Activated CD4-positive, alpha-beta memory T cell treated with anti-CD3 and anti-CD28 coated beads for 36 hours (primary cell): ENCODE measurements around the gene PERP. TPM values are rescaled to one million over a fixed set of nuclear protein-coding genes. Genes with fewer than 3 reads are reported as not detected.
"Not testable (repeated sequence)": the region's sequence is repeated elsewhere in the genome, so short reads cannot be mapped to it uniquely, and the experiment has no call there.

Experiments
- CTCF ChIA-PET: fragments of 350-600 bp; sonication (Branson Sonifier 250); formaldehyde crosslinking; loops from one replicate; lab custom pipeline; 2021; ENCODE audit warnings: antibody characterized with exemption, inconsistent platforms; lab: Charles Lee
- POLR2A ChIA-PET: fragments of 350-600 bp; sonication (Branson Sonifier 250); formaldehyde crosslinking; loops from one replicate; lab custom pipeline; 2021; ENCODE audit warnings: antibody characterized with exemption; lab: Charles Lee
- DNase-seq: peaks from one replicate; pipeline ENCODE4 v3.0.0-alpha.2; 2020
- H3K27ac Mint-ChIP-seq: one replicate; pipeline ENCODE4 v1.8.0; 2021; ENCODE audit warnings: mixed read lengths
- H3K27me3 Mint-ChIP-seq: one replicate; pipeline ENCODE4 v1.8.0; 2021; ENCODE audit warnings: mixed read lengths
- H3K36me3 Mint-ChIP-seq: one replicate; pipeline ENCODE4 v1.8.0; 2021; ENCODE audit warnings: mixed read lengths
- H3K4me1 Mint-ChIP-seq: one replicate; pipeline ENCODE4 v1.8.0; 2021; ENCODE audit warnings: low read depth, mixed read lengths
- H3K4me3 Mint-ChIP-seq: one replicate; pipeline ENCODE4 v1.8.0; 2021; ENCODE audit warnings: mild to moderate bottlenecking, mixed read lengths
- H3K9me3 Mint-ChIP-seq: one replicate; pipeline ENCODE4 v1.8.0; 2021; ENCODE audit warnings: mixed read lengths
- intact Hi-C: fragments of 100-400 bp; cut with micrococcal nuclease; formaldehyde crosslinking; loops from one replicate; pipeline ENCODE4 v1.15.1; 2023
- total RNA-seq, 2 experiments: library from RNA; stranded (reverse); gene quantifications; one replicate each; pipeline ENCODE4 v1.2.3, GENCODE V29; 2021

Gene PERP
- total RNA-seq, 2 experiments from 2014 or later: 8.7 to 8.8 TPM

DNA sequence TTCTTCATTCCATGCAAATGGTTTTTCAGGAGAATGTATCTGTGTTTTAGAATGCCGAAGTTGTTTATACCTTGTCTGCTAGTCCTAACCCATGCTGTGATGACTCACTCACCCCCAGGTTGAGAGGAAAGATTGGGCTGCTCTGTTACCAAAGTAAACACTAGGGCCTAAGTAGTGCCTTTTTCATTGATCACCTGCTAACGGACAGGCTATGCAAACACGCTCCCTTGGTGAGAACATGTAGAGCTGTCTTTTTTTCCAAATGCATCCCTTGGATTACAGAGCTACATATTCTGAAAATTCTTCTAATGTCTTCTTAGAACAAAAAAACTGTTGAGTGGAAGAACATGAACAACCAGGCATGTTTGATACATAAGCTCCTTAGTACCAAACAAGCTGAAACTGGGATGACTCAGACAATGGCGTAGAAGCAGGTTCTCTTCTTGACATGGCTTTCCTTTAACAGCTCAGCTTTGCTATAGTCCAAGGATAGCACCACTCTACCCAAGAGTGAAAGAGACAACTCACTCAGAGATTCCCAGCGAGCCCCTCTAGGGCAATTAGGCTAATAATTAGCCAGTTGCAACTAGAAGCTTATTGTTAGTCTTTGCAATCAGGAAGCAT lies 20.5 kb downstream of the PERP start:
- H3K4me3 Mint-ChIP-seq: no peak overlapping the region
- H3K27ac Mint-ChIP-seq: no peak overlapping the region
- ChIA-PET CTCF (interaction anchor here (1.6 kb wide), 1 partner anchor 79 kb away, joined by 4 read pairs; no protein-coding TSS in a partner anchor), POLR2A (no interaction called here)
- no peaks in the 10 kb centered on the region for H3K36me3 Mint-ChIP-seq
- H3K4me1 Mint-ChIP-seq: no peaks in the 10 kb centered on the region
- no peaks in the 10 kb centered on the region for H3K9me3 Mint-ChIP-seq
- no peak for DNase-seq
- peaks cover 2% of the 10 kb centered on the region for H3K27me3 Mint-ChIP-seq
- intact Hi-C loops: no loop called here

- CTCF ChIA-PET: interaction anchor here (1.6 kb wide), 1 partner anchor 79 kb away, joined by 4 read pairs; no protein-coding TSS in a partner anchor
- POLR2A ChIA-PET: no interaction called here
- intact Hi-C loops: no loop called here
- H3K27ac Mint-ChIP-seq: no peak overlapping the region
- no peaks in the 10 kb centered on the region for H3K36me3 Mint-ChIP-seq
- no peaks in the 10 kb centered on the region for H3K9me3 Mint-ChIP-seq
- no peaks in the 10 kb centered on the region for H3K4me1 Mint-ChIP-seq
- no peak overlapping the region for H3K4me3 Mint-ChIP-seq
- peaks cover 3% of the 10 kb centered on the region for H3K27me3 Mint-ChIP-seq
- no peak for DNase-seq
Measured at GRCh38 chr6:138085839-138086222, 21.4 kb downstream of the PERP start.

GRCh38 chr6:138084904-138085838 lies 22.0 kb downstream of the PERP start:
- Mint-ChIP-seq H3K9me3 (no peaks in the 10 kb centered on the region), H3K4me3 (no peak overlapping the region), H3K27me3 (peaks cover 3% of the 10 kb centered on the region), H3K36me3 (no peaks in the 10 kb centered on the region), H3K4me1 (no peaks in the 10 kb centered on the region), H3K27ac (no peak overlapping the region)
- POLR2A ChIA-PET: no interaction called here
- DNase-seq: no peak
- intact Hi-C loops: no loop called here
- CTCF ChIA-PET: interaction anchor here (1.0 kb wide), 1 partner anchor 31 kb away, joined by 5 read pairs; no protein-coding TSS in a partner anchor

- H3K4me1 Mint-ChIP-seq: no peaks in the 10 kb centered on the region
- intact Hi-C loops: no loop called here
Measured at GRCh38 chr6:138082232-138082631, 25.0 kb downstream of the PERP start.

GRCh38 chr6:138079556-138079955 lies 27.7 kb downstream of the PERP start:
- CTCF ChIA-PET, DNase-seq, H3K9me3 Mint-ChIP-seq, H3K27ac Mint-ChIP-seq, H3K4me1 Mint-ChIP-seq, H3K4me3 Mint-ChIP-seq, intact Hi-C loops, H3K36me3 Mint-ChIP-seq: not testable (repeated sequence)
- H3K27me3 Mint-ChIP-seq: peaks cover 13% of the 10 kb centered on the region
- POLR2A ChIA-PET: interaction anchor here (0.6 kb wide), 1 partner anchor 1810 kb away, joined by 4 read pairs; no protein-coding TSS in a partner anchor

More at GRCh38 chr6:138082232-138082631, 25.0 kb downstream of the PERP start:
- H3K4me3 Mint-ChIP-seq: no peak overlapping the region
- DNase-seq: no peak
- peaks cover 9% of the 10 kb centered on the region for H3K27me3 Mint-ChIP-seq
- CTCF ChIA-PET: no interaction called here
- POLR2A ChIA-PET: no interaction called here
- no peak overlapping the region for H3K27ac Mint-ChIP-seq
- no peaks in the 10 kb centered on the region for H3K9me3 Mint-ChIP-seq
- H3K36me3 Mint-ChIP-seq: no peaks in the 10 kb centered on the region

DNA sequence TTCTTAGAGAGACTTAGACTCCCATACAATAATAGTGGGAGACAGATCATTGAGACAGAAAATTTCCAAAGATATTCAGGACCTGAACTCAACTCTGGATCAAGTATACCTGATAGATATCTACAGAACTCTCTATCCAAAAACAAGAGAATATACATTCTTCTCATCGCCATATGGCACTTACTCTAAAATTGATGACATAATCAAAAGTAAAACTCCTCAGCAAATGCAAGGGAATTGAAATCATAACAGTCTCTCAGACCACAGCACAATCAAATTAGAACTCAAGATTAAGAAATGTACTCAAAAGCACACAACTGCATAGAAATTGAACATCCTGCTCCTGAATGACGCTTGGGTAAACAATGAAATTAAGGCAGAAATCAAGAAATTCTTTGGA lies 28.7 kb downstream of the PERP start:
- ChIA-PET POLR2A (no interaction called here), CTCF (no interaction called here)
- no peak overlapping the region for H3K27ac Mint-ChIP-seq
- no peaks in the 10 kb centered on the region for H3K36me3 Mint-ChIP-seq
- intact Hi-C loops: no loop called here
- H3K27me3 Mint-ChIP-seq: peaks cover 17% of the 10 kb centered on the region
- H3K4me3 Mint-ChIP-seq: no peak overlapping the region
- no peak for DNase-seq
- peaks cover 6% of the 10 kb centered on the region for H3K9me3 Mint-ChIP-seq
- H3K4me1 Mint-ChIP-seq: no peaks in the 10 kb centered on the region

GRCh38 chr6:138073264-138073663 lies 34.0 kb downstream of the PERP start:
- H3K27ac Mint-ChIP-seq: no peak overlapping the region
- CTCF ChIA-PET: no interaction called here
- H3K27me3 Mint-ChIP-seq: peaks cover 12% of the 10 kb centered on the region

GRCh38 chr6:138063726-138064125 lies 43.5 kb downstream of the PERP start:
- Mint-ChIP-seq H3K27ac (no peak overlapping the region), H3K36me3 (no peaks in the 10 kb centered on the region), H3K9me3 (no peaks in the 10 kb centered on the region), H3K4me1 (no peaks in the 10 kb centered on the region), H3K4me3 (no peak overlapping the region), H3K27me3 (peaks cover 6% of the 10 kb centered on the region)
- ChIA-PET POLR2A (no interaction called here), CTCF (no interaction called here)
- no peak for DNase-seq
- intact Hi-C loops: no loop called here

More at GRCh38 chr6:138073264-138073663, 34.0 kb downstream of the PERP start:
- no peaks in the 10 kb centered on the region for H3K4me1 Mint-ChIP-seq
- H3K36me3 Mint-ChIP-seq: no peaks in the 10 kb centered on the region
- H3K4me3 Mint-ChIP-seq: no peak overlapping the region
- no peak for DNase-seq
- H3K9me3 Mint-ChIP-seq: peaks cover 6% of the 10 kb centered on the region
- intact Hi-C loops: no loop called here
- POLR2A ChIA-PET: no interaction called here

DNA sequence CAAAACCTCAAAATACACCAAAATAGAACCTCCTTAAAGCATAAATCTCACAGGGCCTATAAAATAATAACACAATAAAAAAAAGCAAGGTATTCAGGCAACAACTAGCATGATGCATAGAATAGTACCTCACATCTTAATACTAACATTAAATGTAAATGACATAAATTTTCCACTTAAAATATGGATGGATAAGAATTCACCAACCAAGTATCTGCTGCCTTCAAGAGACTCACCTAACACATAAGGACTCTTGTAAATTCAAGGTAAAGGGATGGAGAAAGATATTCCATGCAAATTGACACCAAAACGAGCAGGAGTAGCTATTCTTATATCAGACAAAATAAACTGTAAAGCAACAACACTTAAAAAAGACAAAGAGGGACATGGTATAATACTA lies 52.2 kb downstream of the PERP start:
- Mint-ChIP-seq H3K4me3 (no peak overlapping the region), H3K27ac (no peak overlapping the region), H3K9me3 (peaks cover 25% of the 10 kb centered on the region), H3K4me1 (no peaks in the 10 kb centered on the region), H3K36me3 (peaks cover 13% of the 10 kb centered on the region), H3K27me3 (peaks cover 47% of the 10 kb centered on the region)
- intact Hi-C loops: no loop called here
- CTCF ChIA-PET: no interaction called here
- POLR2A ChIA-PET: interaction anchor here (0.6 kb wide), 1 partner anchor 792 kb away, joined by 3 read pairs; no protein-coding TSS in a partner anchor
- DNase-seq: no peak

DNA sequence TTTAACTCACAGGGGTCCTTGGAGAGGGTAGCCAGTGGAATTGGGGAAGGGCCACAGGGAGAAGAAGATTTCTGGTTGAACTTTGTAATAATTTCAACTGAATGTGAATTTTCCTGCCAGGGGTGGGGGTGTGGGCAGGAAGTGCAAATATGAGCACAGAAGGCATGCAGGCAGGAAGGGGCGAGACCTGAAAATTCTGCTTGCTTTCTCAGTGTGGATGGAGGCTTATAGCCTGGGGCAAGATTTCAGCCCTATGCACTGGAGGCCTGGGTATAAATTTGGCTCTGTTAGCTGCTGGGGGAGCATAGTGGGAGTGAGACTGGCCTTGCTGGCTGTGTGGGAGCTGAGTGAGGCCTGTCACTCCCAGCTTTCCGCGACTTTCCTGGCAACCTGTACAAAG lies 54.4 kb downstream of the PERP start:
- intact Hi-C loops: no loop called here

GRCh38 chr6:138044972-138045371 lies 62.2 kb downstream of the PERP start:
- DNase-seq: no peak
- Mint-ChIP-seq H3K27me3 (peaks cover 6% of the 10 kb centered on the region), H3K4me3 (no peak overlapping the region), H3K4me1 (no peaks in the 10 kb centered on the region), H3K36me3 (no peaks in the 10 kb centered on the region), H3K9me3 (no peaks in the 10 kb centered on the region), H3K27ac (no peak overlapping the region)
- ChIA-PET POLR2A (no interaction called here), CTCF (no interaction called here)
- intact Hi-C loops: no loop called here

More for the DNA sequence above, 54.4 kb downstream of the PERP start:
- CTCF ChIA-PET: no interaction called here
- peaks cover 13% of the 10 kb centered on the region for H3K36me3 Mint-ChIP-seq
- no peak overlapping the region for H3K27ac Mint-ChIP-seq
- no peak for DNase-seq
- POLR2A ChIA-PET: no interaction called here
- no peaks in the 10 kb centered on the region for H3K4me1 Mint-ChIP-seq
- H3K9me3 Mint-ChIP-seq: peaks cover 24% of the 10 kb centered on the region
- peaks cover 40% of the 10 kb centered on the region for H3K27me3 Mint-ChIP-seq
- H3K4me3 Mint-ChIP-seq: no peak overlapping the region

DNA sequence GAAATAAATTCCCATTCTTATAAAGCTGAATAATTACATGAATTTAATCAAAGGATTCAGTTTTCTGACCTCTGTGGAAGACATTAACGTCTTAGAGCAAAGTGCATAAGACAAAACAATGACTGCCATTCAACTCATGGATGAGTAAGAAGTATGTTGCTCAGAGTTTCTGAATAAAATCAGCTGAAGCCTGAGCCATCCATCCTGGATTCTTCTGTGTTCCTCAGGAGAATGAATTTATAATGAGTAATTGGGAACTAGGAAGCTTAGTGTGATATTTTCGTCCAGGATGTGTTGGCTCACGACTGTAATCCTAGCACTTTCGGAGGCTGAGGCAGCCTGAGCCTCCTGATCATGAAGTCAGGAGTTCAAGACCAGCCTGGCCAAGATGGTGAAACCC lies 62.8 kb downstream of the PERP start:
- intact Hi-C loops: no loop called here

More for the DNA sequence above, 62.8 kb downstream of the PERP start:
- no peak overlapping the region for H3K27ac Mint-ChIP-seq
- H3K4me3 Mint-ChIP-seq: no peak overlapping the region
- no peaks in the 10 kb centered on the region for H3K4me1 Mint-ChIP-seq
- DNase-seq: no peak
- ChIA-PET CTCF (no interaction called here), POLR2A (no interaction called here)
- H3K9me3 Mint-ChIP-seq: no peaks in the 10 kb centered on the region
- no peaks in the 10 kb centered on the region for H3K36me3 Mint-ChIP-seq
- H3K27me3 Mint-ChIP-seq: peaks cover 6% of the 10 kb centered on the region
